CD4-positive, alpha-beta T cell treated with Interleukin-4 for 4 hours (primary cell): ENCODE measurements around the gene CCSER1.
"Not testable (repeated sequence)": the region's sequence is repeated elsewhere in the genome, so short reads cannot be mapped to it uniquely, and the experiment has no call there.

Experiments
- DNase-seq: peaks from one replicate; pipeline ENCODE4 v3.0.0-alpha.2; 2020

The CCSER1 gene

DNA sequence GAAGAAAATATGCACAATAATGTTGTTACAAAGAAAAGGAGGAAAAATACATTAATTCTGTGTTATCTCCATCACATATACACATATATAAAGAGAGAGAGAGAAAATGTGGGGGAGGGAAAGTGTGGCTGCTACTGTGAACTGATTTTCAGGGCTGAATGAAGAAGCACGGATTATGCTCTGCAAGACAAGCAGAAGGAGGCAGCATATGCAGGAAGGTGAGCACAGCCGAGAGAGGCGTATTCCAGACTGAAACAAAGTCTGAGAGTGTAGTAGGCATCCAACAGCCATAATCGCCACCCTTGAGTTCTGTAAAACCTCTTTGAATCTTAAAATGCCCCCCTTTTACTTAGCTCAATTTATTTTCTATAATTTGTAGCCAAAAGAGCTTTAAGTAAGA, 1094.8 kb downstream of the CCSER1 start:
- no peak for DNase-seq

DNA sequence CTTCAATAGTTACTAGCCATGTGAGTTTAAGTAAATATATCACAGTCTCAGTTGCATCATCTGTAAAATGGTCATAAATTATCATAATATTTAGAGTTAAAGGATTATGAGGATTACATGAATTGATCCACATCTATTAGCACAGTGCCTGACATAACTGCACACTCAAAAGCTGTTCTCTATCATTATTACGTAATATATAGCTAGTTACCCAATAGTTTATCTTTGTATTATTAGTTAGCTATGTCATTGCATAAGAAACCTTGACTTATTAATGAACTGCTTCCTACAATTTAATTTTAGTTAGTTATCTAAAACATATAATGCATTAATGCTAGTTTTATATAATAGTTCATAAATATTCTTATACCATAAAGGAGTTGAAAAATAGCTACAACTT, 1099.7 kb downstream of the CCSER1 start:
- DNase-seq: no peak

DNA sequence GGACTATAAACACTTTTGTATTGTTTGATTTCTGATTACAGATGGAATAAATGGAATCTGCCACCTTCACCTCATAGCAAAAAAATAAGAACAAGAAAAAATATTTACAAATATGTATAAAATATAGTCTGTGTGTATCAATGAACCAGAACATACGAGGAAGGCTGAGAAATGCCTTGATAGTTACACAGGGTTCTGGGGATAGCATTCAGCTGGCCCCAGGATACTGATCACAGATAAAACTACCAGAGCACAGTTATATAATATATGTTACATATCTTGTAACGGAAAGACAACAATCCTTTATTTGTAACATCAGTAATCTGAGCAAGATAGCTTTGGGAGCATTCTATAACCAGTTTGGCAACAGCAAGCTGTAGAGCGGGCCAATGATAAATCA, 1101.5 kb downstream of the CCSER1 start:
- no peak for DNase-seq

DNA sequence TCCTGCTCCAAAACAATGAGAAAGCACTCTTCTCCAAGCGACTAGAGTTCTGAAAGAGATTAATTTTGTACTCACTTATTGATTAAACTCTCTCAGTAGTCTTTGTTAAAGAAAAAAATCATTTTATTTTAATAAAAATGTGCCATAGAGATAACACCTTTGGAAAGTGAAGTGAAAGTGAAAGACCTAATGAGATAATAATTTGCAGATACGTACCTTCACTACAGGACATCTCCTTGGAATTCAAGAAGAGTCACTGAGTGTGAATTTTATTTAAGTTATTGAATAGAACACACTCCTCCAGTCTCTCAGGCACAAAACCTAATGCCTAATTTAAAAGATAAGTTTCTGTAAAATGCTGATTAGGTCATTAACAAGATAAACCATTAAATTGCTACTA, 1106.0 kb downstream of the CCSER1 start:
- DNase-seq: no peak

DNA sequence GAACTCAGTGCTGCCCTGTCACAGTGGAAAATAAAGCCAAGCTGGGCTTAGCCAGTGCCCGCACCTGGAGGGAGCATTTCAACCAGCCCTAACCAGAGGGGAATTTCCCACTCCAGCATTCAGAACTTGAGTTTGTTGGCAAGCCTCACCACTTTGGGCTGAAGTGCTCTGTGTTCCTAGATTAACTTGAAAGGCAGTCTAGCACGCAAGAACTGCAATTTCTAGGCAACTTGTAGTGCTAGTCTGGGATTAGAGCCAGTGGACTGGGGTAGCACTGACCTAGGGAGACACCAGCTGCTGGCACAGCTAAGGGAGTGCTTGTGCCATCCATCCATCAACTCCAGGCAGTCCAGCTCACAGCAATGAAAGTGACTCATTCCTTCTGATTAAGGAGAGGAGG, 1115.9 kb downstream of the CCSER1 start:
- no peak for DNase-seq

DNA sequence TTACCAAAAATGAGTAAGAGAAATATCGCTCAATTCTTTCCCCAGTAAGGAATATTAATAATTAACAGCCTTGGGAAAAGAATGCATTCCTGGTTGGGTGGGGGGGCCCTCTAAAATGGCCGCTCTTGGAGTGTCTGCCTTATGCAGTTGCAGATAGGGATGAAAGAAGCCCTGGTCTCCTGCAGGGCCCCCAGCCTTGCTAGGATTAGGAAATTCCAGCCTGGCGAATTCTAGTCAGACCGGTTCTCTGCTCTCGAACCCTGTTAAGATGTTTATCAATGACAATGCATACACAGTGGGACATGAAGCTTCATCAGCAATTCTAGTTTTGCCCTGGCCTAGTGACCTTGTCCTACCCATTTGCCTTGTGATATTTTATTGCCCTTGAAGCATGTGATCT, 1128.8 kb downstream of the CCSER1 start:
- DNase-seq: no peak

DNA sequence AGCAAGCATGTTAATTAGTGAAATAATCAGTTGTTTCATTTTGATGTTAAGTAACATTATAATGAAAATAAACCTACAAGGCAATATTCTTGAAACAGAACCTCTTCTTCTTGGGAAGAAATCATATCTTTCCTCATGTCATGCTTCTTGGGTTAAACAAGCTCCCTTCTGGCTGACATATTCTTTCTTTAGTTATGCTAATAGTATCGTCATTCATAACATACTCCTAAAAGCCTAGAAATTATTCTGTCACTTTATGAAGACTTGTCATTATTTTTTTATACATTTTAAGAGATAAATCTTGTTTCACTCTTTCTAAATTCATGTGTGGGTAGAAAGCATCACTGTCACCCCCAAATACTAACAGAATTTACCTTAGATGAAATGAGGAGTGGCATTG, 1129.6 kb downstream of the CCSER1 start:
- DNase-seq: no peak

DNA sequence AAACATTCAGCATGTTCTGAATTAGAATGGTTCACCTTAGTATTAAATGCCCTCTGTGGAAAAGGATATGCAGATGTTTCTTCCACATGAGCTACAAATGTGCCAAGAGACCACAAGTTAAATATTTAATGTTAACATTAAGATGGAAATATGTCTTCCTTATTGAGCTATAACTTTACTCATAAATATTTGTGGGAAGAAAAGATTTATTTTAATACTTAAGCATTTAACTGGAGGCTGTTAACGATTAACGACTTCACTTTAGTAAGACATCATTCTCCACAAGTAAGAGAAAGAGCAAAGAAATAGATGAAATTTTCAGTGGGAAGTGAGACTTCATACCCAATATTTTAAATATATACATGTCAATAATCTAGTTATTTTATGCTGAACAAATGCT, 1130.5 kb downstream of the CCSER1 start:
- no peak for DNase-seq

DNA sequence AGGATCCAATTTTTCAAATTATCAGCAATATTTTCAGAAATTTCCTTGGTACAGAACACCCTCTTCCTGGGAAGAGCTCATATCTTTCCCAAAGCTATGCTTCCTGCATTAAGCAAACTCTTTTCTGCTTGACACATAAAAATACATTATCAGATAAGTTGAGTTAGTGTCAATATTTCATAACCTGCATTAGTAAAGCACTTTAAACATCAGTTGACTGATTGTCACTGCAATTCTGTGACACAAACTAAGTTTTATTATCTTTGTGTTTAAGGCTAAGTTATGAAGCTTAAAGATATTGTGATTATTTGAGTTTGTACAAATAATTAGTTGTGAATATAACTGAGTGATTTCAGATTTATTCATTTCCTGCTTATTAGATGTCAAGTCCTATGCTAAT, 1131.1 kb downstream of the CCSER1 start:
- no peak for DNase-seq

DNA sequence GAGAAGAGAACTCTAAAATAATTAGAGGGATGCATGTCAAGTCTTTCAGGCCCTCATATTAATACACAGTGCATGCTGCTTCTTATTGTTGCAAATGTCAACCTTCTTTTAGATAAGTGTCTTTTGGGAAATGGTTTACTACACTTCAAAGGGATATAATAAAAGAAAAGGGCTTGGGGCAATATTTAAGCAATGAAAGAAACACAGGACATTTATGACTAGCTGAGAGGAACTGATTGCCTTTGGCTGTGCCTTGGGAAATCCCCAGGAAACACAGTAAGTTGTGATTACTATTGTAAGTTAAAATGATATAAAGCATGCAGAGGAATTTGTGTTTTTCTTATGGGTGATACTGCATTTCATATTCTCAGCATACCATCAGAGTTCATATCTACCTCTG, 1140.3 kb downstream of the CCSER1 start:
- no peak for DNase-seq

DNA sequence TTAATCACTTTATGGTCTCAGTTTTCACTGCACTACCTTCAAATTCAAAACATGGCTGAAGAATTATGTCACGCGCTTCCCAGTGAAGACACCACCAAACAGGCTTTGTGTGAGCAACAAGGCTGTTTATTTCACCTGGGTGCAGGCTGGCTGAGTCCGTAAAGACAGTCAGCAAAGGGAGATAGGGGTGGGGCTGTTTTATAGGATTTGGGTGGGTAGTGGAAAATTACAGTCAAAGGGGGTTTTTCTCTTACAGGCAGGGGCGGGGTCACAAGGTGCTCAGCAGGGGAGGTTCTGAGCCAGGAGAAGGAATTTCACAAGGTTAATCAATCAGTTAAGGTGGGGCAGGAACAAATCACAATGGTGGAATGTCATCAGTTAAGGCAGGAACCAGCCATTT, 1141.3 kb downstream of the CCSER1 start:
- DNase-seq: not testable (repeated sequence)

DNA sequence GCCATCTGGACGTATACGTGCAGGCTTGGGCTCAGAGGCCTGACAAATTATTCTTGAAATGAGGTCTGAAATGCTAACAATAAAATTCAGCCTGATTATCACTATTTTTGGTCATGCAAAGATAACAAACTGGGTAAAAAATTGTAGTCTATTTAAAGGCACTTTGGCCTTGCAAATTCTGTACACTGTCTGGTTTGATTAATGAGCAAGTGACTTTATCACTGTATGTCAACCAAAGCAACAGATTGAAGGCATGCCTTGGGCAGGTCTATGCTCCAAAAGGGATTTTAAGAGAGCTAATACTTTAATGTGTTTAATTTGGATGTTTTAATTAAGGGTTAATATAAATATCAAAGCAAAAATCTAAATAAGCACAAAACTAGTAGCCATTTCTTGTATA, 1141.7 kb downstream of the CCSER1 start:
- DNase-seq: no peak

DNA sequence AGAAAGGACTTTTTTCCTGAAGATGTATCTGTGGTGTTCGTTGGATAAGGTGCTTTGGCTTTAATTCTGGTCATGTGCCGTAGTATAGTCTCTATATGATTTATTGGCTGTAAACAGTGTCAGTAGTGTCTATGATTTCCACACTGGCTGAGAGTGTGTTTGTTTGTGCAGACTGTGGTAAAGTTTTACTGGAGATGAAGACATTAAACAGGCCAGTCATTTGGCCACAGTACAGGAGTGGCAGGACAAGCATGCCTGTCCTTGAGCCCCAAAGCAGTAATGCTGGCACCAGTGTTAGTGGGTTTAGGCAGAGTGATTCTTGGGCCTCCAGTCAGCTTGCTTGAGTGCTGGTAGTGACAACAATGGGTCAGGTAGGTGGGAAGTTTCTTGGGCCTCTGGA, 1152.7 kb downstream of the CCSER1 start:
- no peak for DNase-seq

DNA sequence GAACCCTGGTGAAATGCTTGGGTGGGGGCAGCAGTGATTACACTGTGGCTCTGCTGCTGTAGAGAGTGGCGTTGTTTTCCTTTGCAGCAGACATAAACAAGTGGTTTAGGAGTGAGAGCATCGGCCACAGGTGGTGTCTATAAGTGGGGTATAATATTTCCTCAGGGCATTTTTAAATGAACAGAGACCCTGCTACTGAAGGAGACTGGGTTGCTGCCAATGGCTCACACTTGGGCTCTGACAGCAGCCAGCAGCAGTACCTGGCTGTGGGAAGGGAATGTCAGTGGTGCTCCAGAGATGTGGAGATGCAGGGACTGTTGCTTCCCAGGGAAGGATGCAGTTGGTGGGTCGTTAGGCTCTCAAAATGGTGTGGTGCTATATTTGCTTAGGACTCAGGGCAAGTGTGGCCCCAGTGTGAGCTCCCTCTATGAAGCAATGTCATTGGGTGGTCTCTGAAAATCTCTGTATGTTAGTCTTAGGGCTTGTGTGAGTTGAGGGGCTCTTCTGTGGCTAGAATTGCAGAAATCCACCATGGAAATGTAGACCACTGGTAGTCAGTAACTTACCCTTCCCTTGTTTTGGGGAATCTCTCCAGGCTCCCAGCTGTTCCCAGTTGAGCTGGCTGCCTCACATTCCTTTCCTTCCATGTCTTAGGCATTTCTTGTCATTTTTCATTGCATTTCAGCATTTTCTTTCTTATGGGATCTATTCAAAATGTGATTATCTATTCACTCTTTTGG, 1153.5 kb downstream of the CCSER1 start:
- no peak for DNase-seq

DNA sequence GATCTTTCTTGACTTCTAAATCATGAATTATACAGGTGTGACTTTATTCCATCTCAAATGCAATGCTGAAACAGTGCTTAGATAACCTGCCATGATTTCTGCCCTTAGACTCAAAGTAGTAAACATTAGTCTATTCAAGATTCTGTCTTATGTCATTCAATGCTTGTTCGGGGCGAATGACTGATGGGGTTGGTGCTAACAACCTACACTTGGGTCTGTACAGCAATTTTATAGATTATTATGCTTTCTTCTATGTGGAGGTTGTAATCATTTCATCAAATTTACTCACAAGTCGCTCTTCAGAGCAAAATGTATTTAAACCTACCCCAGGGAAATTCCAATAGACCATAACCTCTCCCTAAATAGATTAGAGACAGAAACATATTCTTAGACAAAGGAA, 1155.0 kb downstream of the CCSER1 start:
- no peak for DNase-seq

DNA sequence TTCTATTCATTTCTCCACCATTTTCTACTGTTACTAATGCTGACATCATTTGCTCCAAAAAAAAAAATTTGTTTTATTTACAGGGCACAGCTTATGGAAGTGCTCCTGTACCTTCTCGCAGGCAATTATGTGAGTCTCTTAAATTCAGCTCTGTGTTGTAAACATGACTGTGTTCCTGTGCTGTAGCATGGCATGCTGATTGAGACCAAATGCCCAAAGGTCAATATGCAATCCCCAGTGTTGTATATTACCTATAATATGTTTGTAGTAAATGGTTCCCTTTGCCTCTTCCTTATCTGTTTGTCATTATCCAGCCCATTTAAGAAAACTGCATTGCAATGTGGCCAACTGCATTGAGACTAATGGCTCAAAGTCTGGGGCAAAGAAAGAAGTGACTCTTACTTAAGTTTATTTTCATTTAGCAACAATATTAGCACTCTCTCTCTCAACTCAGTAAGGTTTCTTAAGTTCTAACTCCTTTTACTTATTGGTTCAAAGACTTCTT, 1156.6 kb downstream of the CCSER1 start:
- DNase-seq: no peak

DNA sequence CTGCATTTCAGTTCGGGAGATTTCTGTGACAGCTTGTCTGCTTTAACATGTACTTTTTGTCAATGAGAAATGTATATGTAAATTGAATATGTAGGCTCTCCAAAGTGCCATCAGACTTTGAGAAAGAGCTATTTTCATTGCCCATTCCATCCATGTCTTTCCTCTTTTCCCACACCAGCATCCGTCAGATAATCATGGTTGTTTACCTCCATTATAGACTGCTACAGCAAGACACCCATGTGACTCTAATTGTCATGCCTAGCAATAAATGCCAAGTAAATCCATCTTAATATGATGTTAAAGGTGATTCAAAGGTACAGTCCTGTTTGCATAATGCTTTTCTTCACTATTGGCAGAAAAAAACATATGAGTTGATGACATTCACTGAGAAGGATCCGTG, 1157.3 kb downstream of the CCSER1 start:
- DNase-seq: no peak

DNA sequence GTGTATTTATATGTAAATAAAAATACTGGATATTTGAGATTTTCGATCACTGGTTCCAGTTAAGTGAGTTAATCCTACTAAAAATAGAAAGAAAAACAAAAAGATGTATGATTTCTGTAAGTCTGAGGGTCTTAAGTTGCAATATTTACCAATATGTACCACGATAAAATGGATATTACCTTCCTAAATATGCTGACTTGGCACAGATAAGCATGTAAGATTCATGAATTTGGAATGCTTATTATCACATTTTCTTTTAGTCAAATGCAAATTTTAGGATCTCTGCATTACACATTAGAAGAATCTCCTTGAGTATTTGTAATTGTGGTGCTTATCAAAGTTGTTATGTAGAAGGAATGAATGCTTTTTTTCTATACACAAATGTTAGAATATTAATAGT, 1158.3 kb downstream of the CCSER1 start:
- DNase-seq: no peak

DNA sequence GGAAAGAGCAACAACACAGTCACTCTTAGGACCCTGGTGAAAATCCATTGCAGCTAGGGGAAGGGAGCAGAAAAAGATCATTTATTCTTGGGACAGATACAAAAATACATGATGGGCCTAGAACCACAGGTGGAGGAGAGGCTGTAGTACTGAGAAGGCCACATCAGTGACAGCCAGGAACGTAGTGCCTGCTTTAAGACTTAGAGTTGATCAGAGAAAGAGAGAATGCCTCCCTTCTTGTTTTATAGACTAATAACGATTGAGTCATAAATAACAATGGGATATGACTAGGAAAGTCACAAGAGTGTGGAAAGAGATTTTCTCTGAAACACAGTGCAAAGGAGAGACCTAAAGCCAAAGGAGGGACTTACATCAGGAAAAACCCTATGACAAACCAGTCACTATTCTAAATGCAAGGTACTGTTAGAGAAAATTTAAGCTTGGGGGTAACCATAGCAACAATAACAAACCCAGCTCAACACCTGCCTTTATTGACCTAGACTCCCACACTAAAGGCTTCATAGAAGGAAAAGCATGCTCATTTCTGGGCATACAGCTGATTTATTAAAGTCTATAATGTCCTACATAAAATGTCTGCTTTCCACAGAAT, 1161.6 kb downstream of the CCSER1 start:
- DNase-seq: no peak

DNA sequence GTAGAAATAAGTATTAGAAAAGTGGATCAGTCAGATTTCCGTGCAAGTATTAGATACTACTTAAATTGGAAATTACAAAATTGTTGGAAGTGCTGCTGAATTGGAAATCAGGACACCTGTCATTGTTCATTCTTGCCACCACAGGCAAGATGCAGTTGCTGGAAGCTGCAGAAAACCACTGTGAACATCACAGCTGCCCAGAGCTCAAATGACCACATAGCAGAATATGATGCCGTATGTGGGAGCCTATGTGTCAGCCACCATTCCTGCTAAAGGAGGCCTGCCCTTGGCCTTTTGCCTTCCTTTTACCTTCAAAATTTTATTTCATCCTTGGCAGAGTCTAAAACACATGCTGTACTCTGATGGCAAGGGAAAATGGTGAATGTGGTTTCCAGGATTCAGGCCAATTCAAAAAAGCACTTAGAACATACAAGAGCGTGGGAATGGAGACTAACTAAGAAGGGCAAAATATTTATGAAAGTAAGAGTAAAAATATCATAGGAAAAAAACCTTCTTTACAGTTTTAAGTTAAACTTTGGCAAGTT, 1171.0 kb downstream of the CCSER1 start:
- no peak for DNase-seq

DNA sequence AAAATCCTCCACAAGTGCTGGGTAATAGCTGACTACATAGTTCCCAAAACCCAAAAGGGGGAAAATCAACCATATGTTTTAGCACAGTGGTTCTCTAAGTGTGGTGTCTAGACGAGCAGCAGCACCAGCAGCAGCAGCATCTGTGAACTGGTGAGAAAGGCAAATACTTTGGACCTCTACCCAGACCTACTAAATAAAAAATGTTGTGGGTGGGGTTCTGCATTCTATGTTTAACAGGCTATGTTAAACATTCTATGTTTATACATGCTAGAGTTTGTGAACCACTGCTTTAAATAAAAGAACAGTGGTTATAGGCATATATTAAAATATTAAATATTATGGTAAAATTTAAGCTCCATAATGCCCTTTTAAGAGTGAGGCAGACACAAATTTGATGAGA, 1171.6 kb downstream of the CCSER1 start:
- DNase-seq: no peak

DNA sequence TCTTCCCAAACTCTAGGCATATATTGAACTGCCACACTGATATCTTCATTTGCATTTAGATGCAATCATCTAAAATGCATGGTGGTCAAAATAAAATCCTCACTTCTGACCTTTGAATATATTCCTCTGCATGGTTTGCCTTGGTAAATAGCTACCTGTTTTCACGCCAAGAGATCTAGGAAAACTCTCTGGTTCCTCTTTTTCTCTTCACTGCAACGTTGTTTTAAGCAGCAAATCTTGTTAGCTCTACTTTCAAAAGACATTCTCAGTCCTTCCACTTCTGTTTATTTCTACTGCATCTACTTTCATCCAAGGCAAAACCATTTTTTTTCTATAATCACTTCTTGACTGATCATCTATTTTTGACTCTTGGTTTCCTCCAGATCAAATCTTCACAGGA, 1174.9 kb downstream of the CCSER1 start:
- DNase-seq: no peak

DNA sequence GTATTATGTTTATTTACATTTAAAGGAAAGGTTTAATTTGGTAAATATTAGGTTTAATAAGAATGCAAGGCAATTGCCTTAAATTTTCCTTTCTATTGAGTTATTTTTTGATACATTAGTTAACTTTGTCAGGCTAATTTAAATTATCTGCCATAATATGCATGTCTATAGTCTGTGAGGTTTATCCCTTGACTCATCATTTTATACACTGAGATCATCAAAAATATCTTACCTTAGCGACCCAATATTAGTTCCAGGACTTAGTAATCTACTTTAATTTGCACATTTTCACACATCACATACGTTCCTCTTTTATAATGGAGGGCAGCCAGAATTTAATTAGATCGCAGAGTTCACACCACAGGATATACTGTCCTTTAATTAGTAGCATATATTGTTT, 1177.1 kb downstream of the CCSER1 start:
- no peak for DNase-seq

DNA sequence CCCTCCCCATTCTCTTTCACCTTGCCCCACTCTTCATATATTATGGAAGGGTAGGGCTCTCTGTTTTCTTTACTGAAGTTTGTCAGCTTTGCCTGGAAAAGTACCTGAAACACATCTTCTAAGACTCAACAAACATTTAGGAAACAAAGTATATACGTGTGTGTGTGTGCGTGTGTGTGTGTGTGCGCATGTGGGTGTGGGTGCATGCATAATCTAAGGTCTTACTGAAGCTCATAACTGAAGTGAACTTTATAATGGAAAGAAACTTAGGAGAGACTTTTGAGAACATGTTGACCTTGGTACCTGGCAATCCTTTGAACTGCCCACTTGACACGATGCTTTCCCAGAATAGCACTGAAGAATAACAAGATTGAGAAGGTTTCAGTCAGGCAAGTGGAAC, 1190.2 kb downstream of the CCSER1 start:
- no peak for DNase-seq
